ENCODE results near the gene MRPS23. TPM values are rescaled to one million over a fixed set of nuclear protein-coding genes. Genes with fewer than 3 reads are reported as not detected.
A peak's percentile ranks its signal among the peaks of the same experiment; 100 is the strongest.

The MRPS23 gene
- total and polyA plus RNA-seq, 2 of the 4 experiments (the other 2 are of a cell fraction): 23.5 to 37.3 TPM

- Histone ChIP-seq H3K23ac (ENCODE audit: low read depth, low read length) (no peak overlapping the region), H2AK5ac (ENCODE audit: low read depth, low read length) (no peak overlapping the region), H3K4me1 (ENCODE audit: control insufficient read depth, insufficient read depth, low read length) (peaks cover 39% of the 10 kb centered on the region), H3K4me2 (ENCODE audit: low read depth, low read length) (no peak overlapping the region), H2BK5ac (ENCODE audit: low read depth, low read length, poor library complexity, severe bottlenecking) (no peak overlapping the region), H3K36me3 (ENCODE audit: control insufficient read depth, insufficient read depth, low read length) (peaks cover 15% of the 10 kb centered on the region), H4K5ac (ENCODE audit: low read depth, low read length) (no peak overlapping the region), H2BK120ac (ENCODE audit: low read depth, low read length) (no peak overlapping the region), H3K56ac (ENCODE audit: extremely low read depth, insufficient read depth, low read length) (no peak overlapping the region), H3K4ac (ENCODE audit: low read depth, low read length) (no peak overlapping the region; the same call in 1 of the 2 replicates), H4K20me1 (ENCODE audit: insufficient read depth, low read length) (no peaks in the 10 kb centered on the region; the same call in 1 of the 2 replicates), H3K79me1 (ENCODE audit: low read depth in 1 of 2, low read length in 2 of 2) (peaks cover 31 to 79% of the 10 kb centered on the region in 2 experiments), H3K9ac (ENCODE audit: low read depth, low read length) (no peak overlapping the region), H3K9me3 (ENCODE audit: control insufficient read depth, insufficient read depth, low read length) (no peaks in the 10 kb centered on the region), H2BK15ac (ENCODE audit: low read depth, low read length) (no peak overlapping the region), H3K27ac (ENCODE audit: insufficient read depth, low read length) (no peak overlapping the region), H3K18ac (ENCODE audit: low read depth, low read length) (no peak overlapping the region), H3K27me3 (ENCODE audit: control insufficient read depth, insufficient read depth, low read length) (no peaks in the 10 kb centered on the region), H2AK9ac (replicated peaks; ENCODE audit: low read depth, low read length, poor library complexity) (no peak overlapping the region), H3K14ac (replicated peaks; ENCODE audit: low read depth, low read length) (no peak overlapping the region), H3K4me3 (ENCODE audit: insufficient read depth, low read depth, low read length) (no peak overlapping the region), H4K91ac (ENCODE audit: insufficient read depth, low read depth, low read length) (no peak overlapping the region), H2BK20ac (ENCODE audit: low read depth, low read length) (no peak overlapping the region), H4K8ac (ENCODE audit: low read depth in 2 of 2, low read length in 2 of 2) (no peak overlapping the region), H3K9me1 (ENCODE audit: insufficient read depth, low read length) (peaks cover 31% of the 10 kb centered on the region), H2AFZ (replicated peaks; ENCODE audit: low read length, poor library complexity) (no peak overlapping the region)
- no TSS peak for BruUV-seq (replicated peaks)
- 94% methylated on average over 60 of the region's 67 CpGs; no CpG with 5 or more reads in 1 of the 2 experiments for WGBS, 2 experiments (ENCODE audit: extremely low coverage in 2 of 2, insufficient read length in 1 of 2)
- intact Hi-C loops (cut with micrococcal nuclease): no loop called here
- TF ChIP-seq CEBPB (IDR thresholded peaks at IDR 0.05; ENCODE audit: low read depth, low read length) (peak; percentile 58), CHD1 (IDR thresholded peaks at IDR 0.05; ENCODE audit: low read depth, low read length) (no peak)
- no peak for ATAC-seq (ENCODE audit: low read depth)
- CTCF ChIA-PET: no interaction called here
- in situ Hi-C loops (cut with MboI; ENCODE audit: low sequenced_read_pairs): no loop called here
- no peak for DNase-seq
- dilution Hi-C loops (cut with HindIII; ENCODE audit: low sequenced_read_pairs, unreplicated experiment): no loop called here
- POLR2A ChIA-PET (ENCODE audit: unreplicated experiment): no interaction called here
Observed at GRCh38 chr17:57885148-57885915, 35.5 kb upstream of the MRPS23 start.

Measured in IMR-90 (cell line).